Activated CD4-positive, CD25-positive, alpha-beta regulatory T cell treated with anti-CD3 and anti-CD28 coated beads, Interleukin-2, amount 50 U/mL, for 16 hours (primary cell): Measurements from ENCODE around the gene KCNK2.

Experiments used
- DNase-seq: peaks from one replicate; pipeline ENCODE4 v3.0.0-alpha.2; 2020; ENCODE audit warnings: low read depth, low spot score

Gene KCNK2

GRCh38 chr1:215095524-215095923, 13.0 kb downstream of the KCNK2 start:
- no peak for DNase-seq

DNA sequence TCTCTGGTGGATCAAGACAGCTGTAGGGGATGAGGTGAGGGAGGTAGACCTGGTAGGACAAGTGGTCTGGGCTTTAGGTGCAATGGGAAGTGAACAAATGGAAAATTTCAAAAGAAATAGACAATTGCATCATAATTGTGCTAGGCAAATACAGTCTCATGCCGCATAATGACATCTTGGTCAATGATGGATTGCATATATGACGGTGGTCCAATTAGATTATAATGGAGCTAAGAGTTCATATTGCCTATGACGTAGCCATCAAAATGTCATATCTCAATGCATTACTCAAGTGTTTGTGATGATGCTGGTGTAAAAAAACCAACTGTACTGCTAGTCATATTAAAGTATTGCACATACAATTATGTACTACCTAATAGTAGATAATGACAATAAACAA, 19.0 kb downstream of the KCNK2 start:
- no peak for DNase-seq

- DNase-seq: no peak
Measured at GRCh38 chr1:215104283-215104682, 21.7 kb downstream of the KCNK2 start.

DNA sequence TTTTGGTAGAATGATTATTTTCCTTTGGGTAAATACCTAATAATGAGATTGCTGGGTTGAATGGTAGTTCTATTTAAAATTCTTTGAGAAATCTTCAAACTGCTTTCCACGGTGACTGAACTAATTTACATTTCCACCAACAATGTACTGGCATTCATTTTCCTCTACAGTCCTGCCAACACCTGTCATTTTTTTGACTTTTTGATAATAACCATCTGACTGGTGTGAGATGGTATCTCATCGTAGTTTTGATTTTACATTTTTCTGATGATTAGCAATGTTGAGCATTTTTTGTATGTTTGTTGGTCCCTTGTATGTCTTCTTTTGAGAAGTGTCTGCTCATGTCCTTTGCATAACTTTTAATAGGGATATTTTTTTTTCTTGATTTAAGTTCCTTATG, 23.5 kb downstream of the KCNK2 start:
- DNase-seq: no peak

DNA sequence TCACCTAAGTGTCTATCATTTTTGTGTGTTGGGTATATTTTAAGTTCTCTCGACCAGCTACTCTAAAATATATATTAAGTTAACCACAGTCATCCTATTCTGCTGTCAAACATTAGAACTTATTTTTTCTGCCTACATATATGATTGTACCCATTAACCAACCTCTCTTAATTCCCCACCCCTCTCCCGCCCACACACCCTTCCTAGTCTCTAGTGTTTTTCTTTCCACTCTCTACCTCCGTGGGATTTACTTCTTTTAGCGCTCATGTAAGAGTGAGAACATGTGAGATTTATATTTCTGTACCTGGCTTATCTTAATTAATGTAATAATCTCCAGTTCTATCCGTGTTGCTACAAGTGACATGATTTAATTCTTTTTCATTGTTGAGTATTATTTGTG, 26.6 kb downstream of the KCNK2 start:
- no peak for DNase-seq

DNA sequence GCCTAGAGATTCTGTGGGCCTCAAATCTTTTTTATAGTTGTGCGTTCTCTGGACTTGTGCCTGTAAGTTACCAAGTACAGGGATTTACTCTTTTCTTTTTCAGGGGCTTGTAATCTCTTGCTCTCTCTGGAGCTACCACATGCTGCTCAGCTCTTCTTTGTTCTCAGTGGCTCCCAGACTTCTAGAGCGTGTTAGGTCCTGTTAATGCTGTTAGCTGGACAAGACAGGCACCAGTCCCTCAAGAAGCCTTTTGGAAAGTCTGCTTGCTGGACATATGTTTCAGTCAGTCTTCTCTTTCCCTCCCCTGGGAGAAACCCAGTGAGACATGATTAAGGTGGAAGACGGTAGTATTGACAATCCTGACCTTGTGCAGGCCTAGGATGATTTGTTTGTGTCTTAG, 29.4 kb downstream of the KCNK2 start:
- no peak for DNase-seq

DNA sequence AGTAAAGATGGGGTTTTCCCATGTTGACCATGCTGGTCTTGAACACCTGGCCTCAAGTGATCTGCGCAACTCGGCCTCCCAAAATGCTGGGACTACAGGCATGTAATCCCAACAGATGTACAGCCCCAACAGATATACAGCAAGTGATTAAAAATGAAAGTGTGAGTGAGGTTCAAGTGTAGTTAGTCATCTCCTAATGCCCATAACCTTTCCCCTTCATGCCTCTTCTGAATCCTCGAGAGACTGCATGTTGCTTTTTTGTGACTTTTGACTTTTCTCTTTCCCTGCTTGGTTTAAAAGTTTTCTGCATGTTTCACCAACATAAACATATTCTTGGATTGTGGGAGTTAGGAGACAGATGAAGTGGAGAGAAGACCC, 31.2 kb downstream of the KCNK2 start:
- no peak for DNase-seq

- no peak for DNase-seq
Measured at GRCh38 chr1:215114154-215114933, 31.8 kb downstream of the KCNK2 start.

DNA sequence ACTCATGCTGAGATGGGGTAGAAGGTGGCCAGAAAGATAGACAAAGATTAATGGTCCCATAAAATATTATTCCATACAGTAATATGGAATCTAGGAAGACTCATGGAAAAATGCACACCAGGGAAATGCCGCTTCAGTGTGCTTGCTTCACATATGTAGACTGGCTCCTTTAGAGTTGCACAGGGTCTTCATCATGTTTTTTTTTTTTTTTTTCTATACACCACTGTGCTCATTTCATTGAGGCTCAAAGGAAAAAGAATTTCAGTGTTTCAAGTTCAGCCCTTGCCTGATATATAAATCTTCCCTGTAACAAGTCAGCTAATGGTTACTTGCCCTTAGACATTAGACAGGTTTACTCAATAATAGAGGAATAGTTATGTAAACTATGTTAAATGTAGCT, 33.2 kb downstream of the KCNK2 start:
- DNase-seq: no peak

GRCh38 chr1:215118081-215118480, 35.5 kb downstream of the KCNK2 start:
- no peak for DNase-seq

DNA sequence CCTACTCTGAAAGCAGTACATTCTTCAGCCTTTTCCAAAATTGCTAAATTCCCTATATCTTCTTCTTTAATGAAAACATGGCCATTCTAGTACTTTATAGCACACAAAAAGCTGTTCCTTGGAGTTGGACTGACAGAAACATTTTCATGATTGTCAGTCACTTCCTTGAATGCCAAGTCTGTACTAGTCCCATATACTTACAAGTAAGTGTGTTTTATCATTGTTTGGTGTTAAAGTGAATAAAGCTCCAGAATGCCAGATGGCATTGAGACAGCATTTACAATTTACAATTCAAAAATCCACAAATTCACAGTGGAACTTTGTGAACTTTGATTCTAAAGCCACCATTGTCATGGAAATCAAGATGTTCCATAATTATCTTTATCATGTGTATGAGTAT, 36.5 kb downstream of the KCNK2 start:
- no peak for DNase-seq

DNA sequence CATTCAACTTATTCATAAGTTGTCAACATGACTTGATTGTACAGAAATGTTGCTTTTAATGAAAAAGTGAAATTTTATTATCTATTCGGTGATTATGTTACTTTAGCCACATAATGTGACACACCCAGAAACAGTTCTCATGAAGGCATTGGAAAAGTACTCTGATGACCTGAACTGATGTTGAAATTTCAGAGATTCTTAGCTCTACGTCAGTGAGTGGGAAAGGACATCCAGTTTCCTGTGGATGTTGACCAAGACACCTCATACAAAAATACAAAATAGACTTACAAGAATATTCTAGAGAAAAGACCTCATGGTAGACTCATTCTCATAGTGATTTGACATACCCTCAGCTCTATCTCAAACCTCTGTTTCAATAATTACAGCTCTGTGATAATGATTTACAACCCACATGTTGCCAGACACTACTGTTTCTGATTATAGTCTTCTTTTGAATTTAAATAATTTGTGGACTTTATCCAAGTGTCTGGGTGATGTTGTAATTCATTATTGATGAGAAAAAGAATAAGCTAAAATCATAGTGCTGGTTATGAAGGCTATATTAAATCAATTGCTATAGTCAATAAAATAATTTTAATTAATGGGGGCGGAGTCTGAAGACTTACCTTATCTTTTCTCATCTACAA, 37.3 kb downstream of the KCNK2 start:
- DNase-seq: no peak

DNA sequence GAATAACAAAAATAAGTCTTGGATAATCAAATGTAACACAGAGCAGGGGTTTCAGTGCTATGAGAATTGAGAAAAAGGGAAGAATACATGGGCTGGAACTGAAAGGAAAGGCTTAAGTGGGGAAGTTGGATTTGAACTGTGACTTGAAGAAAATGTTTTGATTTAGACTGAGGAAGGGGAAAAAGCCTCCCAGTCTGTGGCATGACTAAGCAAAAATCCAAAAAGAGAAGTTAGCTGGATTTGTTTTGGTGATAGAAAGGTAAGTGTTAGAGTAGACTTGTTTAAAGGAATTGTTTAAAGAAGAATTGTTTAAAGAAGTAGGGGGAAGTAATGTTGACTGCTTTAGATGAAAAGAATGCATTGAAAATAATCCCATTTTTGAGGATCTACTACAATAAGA, 46.0 kb downstream of the KCNK2 start:
- no peak for DNase-seq

- DNase-seq: no peak
Measured at GRCh38 chr1:215131291-215131690, 48.8 kb downstream of the KCNK2 start.

DNA sequence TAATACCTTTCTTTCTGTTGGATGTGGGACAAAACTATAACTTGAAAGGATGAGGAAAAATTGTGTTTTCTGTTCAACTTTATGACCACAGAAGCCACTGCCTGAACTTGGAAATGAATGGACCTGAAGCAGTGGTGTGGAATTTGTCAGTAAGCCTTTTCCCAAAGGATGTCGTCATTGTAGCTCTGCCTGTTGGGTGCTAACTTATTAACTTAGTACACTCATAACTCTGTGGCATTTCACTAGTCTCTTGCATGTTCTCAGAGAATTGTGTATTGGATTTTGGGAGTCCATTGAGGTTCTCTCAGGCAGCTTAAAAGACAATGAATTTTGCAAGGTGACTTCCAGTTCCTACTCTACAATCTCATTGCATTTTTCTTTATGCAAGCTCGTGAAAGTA, 49.6 kb downstream of the KCNK2 start:
- DNase-seq: no peak

DNA sequence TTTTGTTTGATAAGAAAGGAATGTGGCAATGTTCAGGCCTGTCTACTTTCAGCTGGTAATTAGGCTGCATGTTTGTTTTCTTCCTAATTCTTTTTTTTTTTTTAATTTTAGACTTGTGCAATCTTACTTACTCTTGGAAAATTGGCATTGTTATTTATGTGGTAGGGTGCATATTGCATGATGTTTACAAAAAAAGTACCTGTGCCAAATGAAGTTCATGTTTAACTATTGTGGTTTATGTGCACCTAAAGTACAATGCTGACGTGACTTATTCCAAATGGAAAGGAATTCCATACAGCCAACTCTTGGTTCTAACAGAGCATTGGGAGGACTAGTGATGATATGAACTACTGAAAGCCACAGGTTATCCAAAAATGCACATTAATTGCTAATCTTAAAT, 51.0 kb downstream of the KCNK2 start:
- DNase-seq: no peak

DNA sequence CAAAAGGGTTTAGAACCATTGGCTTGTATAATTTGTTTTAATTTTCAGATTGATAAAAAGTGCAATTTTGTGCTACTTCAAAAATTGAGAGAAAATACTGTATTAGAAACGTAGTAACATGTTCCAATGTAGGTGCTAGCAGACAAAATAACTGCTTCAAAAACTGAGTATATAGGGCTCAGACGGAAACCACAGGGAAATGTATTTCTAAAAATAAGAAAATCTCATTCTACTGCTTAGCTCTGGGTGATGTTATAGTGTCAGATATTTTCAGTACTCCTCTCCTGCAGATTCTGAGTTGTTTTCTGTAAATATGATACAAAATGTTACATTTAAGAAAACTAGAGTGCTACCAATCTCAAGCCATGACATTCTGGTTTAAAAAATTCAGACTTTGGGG, 55.4 kb downstream of the KCNK2 start:
- no peak for DNase-seq

DNA sequence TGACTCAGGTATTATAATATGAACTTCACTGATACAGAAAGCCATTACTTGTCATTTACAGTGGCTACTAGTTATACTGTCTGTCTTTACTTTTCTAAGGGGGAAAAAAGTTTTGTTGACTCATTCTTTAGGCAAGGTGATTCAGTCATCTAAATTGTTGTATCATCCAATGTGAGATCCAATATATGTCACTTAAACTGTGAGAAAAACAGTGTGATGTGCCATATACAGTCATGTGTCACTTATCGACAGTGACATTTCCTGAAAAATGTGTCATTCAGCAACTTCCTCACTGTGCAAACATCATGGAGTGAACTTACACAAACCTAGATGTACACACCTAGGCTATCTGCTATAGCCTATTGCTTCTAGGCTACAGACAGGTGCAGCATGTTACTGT, 57.6 kb downstream of the KCNK2 start:
- DNase-seq: no peak

GRCh38 chr1:215141460-215141859, 58.9 kb downstream of the KCNK2 start:
- no peak for DNase-seq

GRCh38 chr1:215143497-215143896, 61.0 kb downstream of the KCNK2 start:
- no peak for DNase-seq

DNA sequence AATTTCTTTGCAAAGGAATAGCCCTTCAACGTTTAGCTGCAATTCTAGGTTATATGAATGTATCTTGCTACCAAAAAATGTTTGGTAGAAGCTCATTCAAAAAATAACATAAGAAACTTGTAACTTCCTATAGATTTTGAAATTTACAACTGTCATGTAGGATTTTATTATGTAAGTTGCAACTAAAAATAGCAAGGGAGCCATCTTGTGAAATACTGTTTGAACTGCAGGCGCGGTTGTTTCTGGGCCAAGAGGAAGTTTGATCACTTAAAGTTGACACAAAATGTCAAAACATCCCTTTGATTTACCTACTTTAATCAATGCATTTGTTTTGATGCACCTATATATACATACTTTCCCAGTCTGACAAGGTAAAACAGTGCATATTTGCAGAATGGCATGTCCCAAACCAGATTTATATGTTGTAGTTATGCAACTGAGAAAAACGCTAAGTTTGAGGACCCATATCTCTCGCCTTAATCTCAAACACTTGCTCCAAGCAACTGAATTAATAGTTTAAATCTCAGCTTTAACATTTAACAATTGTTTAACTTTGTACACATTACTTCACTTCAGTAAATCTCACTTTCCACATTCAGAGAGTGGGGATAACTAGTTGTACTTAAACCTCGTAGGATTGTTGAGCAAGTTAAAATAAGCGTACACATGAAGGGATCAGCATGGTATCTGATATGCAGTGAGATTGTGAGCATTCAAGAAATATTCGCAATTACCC, 63.9 kb downstream of the KCNK2 start:
- no peak for DNase-seq

DNA sequence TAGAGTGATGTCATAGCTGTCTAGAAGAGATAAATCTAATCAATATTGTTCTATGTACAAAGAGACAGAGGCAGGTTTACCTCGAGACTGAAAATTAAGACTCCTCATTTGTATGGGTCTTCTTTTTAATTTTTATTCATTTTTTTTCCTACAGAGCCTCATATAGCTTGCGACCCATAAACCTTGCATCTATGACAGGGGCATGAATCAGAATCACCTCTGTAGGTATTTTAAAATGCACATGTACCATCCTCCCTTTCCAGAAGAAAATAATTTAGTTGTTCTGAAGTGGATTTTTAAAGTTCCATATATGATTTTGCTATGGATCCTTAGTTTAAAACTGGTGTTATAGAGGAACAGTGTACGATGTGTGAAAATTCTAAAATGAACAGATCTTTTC, 64.5 kb downstream of the KCNK2 start:
- DNase-seq: no peak
